ENCODE measurements around the gene PPP1R36. TPM values are rescaled to one million over a fixed set of nuclear protein-coding genes. Genes with fewer than 3 reads are reported as not detected.

Gene PPP1R36
- total RNA-seq, 1 experiment from 2014 or later = 0.50 TPM

GRCh38 chr14:64637735-64638473 is 88.1 kb downstream of the PPP1R36 start:
- Histone ChIP-seq H4K8ac (replicated peaks; ENCODE audit: insufficient read length, low read depth, low read length) (no peak overlapping the region), H3K18ac (ENCODE audit: insufficient read length, low read depth, low read length) (no peak overlapping the region), H3K4me1 (ENCODE audit: insufficient read depth, low read length) (peaks cover 4% of the 10 kb centered on the region; the same call in 1 of the 2 replicates), H3K9me3 (ENCODE audit: control insufficient read depth, low read depth, low read length) (no peaks in the 10 kb centered on the region), H2AK5ac (ENCODE audit: insufficient read length, low read length) (no peak overlapping the region), H2BK20ac (ENCODE audit: low read depth, low read length, poor library complexity, severe bottlenecking) (no peak overlapping the region), H2BK120ac (ENCODE audit: low read depth, low read length, poor library complexity, severe bottlenecking) (no peak overlapping the region), H3K56ac (ENCODE audit: insufficient read length, low read depth, low read length) (no peak overlapping the region), H3K27me3 (ENCODE audit: insufficient read depth, low read length) (no peaks in the 10 kb centered on the region), H3K79me1 (ENCODE audit: insufficient read depth, low read depth, low read length, poor library complexity, severe bottlenecking) (no peaks in the 10 kb centered on the region), H3T11ph (ENCODE audit: low read length) (no peak overlapping the region), H3K23me2 (ENCODE audit: insufficient read length, low read depth, low read length, poor library complexity, severe bottlenecking) (no peaks in the 10 kb centered on the region), H2BK15ac (ENCODE audit: low read depth, low read length) (no peak overlapping the region), H3K27ac (ENCODE audit: insufficient read length, low read depth, low read length) (no peak overlapping the region), H2AFZ (ENCODE audit: low read length) (no peak overlapping the region), H4K5ac (ENCODE audit: insufficient read length, low read depth, low read length) (no peak overlapping the region), H3K14ac (ENCODE audit: insufficient read depth, low read length) (no peak overlapping the region), H4K20me1 (ENCODE audit: control insufficient read depth, insufficient read depth, insufficient read length) (no peaks in the 10 kb centered on the region), H2BK12ac (ENCODE audit: insufficient read length, low read depth, low read length) (no peak overlapping the region), H3K23ac (ENCODE audit: insufficient read length, low read depth, low read length) (no peak overlapping the region), H3K4me2 (ENCODE audit: insufficient read depth, insufficient read length, low read length) (no peak overlapping the region), H4K91ac (ENCODE audit: insufficient read length, low read depth, low read length) (no peak overlapping the region), H3K9ac (ENCODE audit: extremely low read depth, insufficient read length, low read length) (no peak overlapping the region), H3K79me2 (ENCODE audit: insufficient read depth, low read length) (no peaks in the 10 kb centered on the region), H2BK5ac (ENCODE audit: insufficient read length, low read length) (no peak overlapping the region), H3K4ac (ENCODE audit: low read depth, low read length) (no peak overlapping the region)
- no CpG with 5 or more reads among the region's 9 CpGs for WGBS (ENCODE audit: extremely low coverage, insufficient read length, low lambda C conversion rate)
- Mint-ChIP-seq H3K27me3 (ENCODE audit: low read depth) (no peaks in the 10 kb centered on the region; the same call in 1 of the 2 replicates), H3K36me3 (ENCODE audit: insufficient read depth in 1 of 3, low read depth in 3 of 3) (no peaks in the 10 kb centered on the region), H3K9me3 (no peaks in the 10 kb centered on the region), H3K27ac (no peak overlapping the region), H3K4me1 (peaks cover 10 to 17% of the 10 kb centered on the region in 2 experiments), H3K4me3 (no peak overlapping the region)
- no peak for DNase-seq
- no peak for TF ChIP-seq CTCF (conservative IDR thresholded peaks at IDR 0.05)

Measured in H9 (cell line).